Aortic smooth muscle cell (primary cell): ENCODE measurements around the gene OR14A2. TPM values are rescaled to one million over a fixed set of nuclear protein-coding genes. Genes with fewer than 3 reads are reported as not detected.

Source experiments
- total RNA-seq: library from RNA; depleted of rRNA; stranded (reverse); fragments of >200 nt; gene quantifications from 2 replicates; pipeline ENCODE4 v1.2.3, GENCODE V29; 2014

Gene OR14A2
- not detected in 2 replicates for total RNA-seq

GRCh38 chr1:247748041-247748440, at the start of gene OR14A2:
OR14A2 (minus strand) TSS chr1:247748141.

DNA sequence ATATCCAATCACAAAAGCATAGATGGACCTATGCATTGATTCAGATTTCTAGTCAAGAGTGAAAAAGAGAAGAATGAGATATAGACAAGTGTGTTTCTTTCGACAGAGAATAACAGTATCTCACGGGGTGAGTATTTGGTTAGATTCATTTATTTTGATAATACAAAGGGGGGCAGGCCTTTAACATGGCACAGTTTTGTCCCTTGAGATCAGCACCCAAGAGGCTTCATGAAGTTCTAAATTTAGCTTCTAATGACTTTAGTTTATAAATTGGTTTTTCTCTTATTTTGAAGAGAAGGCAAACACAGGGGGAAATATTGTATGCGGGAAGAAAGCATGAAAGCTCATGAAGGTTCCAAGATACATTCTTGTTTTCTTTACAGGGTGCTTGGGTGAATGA, 12.5 kb upstream of the OR14A2 start, which contains the start of gene OR1C1:
OR1C1 (minus strand) TSS at position 101 of the 400 bp plus-strand sequence. CDS start 2,150 bp downstream, outside the sequence.

DNA sequence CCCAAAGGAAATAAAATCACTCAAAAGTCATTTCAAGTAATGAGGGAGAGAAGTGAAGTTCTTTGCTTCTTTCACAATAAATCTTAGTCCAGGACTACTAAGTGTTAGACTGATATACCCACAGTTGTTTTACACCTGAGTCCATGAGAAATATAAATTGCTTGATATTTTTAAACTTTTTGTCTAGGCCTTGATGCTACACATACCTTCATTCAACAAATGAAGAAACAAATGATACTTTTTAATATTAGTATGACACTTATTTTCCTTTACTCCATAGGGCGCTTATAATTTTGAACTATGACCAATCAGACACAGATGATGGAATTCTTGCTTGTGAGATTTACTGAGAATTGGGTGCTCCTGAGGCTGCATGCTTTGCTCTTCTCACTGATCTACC, 9.6 kb downstream of the OR14A2 start, which contains the start of gene OR14K1:
OR14K1 (plus strand) TSS at position 301 of the 400 bp plus-strand sequence; CDS start at position 301, 0 bp downstream.

GRCh38 chr1:247716546-247716945, 31.4 kb downstream of the OR14A2 start, which contains the start of gene OR6F1:
OR6F1 (minus strand) TSS chr1:247716646; CDS start chr1:247712755, 3,891 bp downstream.

GRCh38 chr1:247679639-247680038, 68.3 kb downstream of the OR14A2 start, which contains the start of gene OR13G1:
OR13G1 (minus strand) TSS chr1:247679739; CDS start chr1:247673041, 6,698 bp downstream.

Other genes with a start within 250 kb of the OR14A2 start
- gene OR2C3, start 211.7 kb downstream of the OR14A2 start, total RNA-seq = not detected in 2 replicates
- gene GCSAML, start 199.0 kb downstream of the OR14A2 start, total RNA-seq = not detected in 2 replicates
- not detected in 2 replicates for gene OR2G2, start 159.8 kb downstream of the OR14A2 start, total RNA-seq
- 0.12 TPM in 1 of 2 replicates, not detected in the other for gene OR2G3, start 142.6 kb downstream of the OR14A2 start, total RNA-seq
- gene OR13G1, start 68.4 kb downstream of the OR14A2 start, total RNA-seq = not detected in 2 replicates
- gene OR6F1, start 31.5 kb downstream of the OR14A2 start, total RNA-seq = not detected in 2 replicates
- not detected in 2 replicates for gene OR14K1, start 9.5 kb downstream of the OR14A2 start, total RNA-seq
- not detected in 2 replicates for gene OR1C1, start 12.4 kb upstream of the OR14A2 start, total RNA-seq
- not detected in 2 replicates for gene OR14A16, start 76.0 kb upstream of the OR14A2 start, total RNA-seq
- not detected in 2 replicates for gene OR11L1, start 93.8 kb upstream of the OR14A2 start, total RNA-seq
- 0.06 and 0.53 TPM in 2 replicates for gene TRIM58, start 109.0 kb upstream of the OR14A2 start, total RNA-seq
- 0.26 TPM in 1 of 2 replicates, not detected in the other for gene OR2W3, start 147.4 kb upstream of the OR14A2 start, total RNA-seq
- not detected in 2 replicates for gene OR2T8, start 172.1 kb upstream of the OR14A2 start, total RNA-seq
- gene OR2AJ1, start 176.7 kb upstream of the OR14A2 start, total RNA-seq = not detected in 2 replicates
- not detected in 2 replicates for gene OR2L8, start 200.7 kb upstream of the OR14A2 start, total RNA-seq
- gene OR2AK2, start 217.1 kb upstream of the OR14A2 start, total RNA-seq = not detected in 2 replicates